Measurements from ENCODE around the gene PDE5A.

GRCh38 chr4:119529788-119530187 is 98.8 kb downstream of the PDE5A start:
- TF ChIP-seq CTCF (IDR thresholded peaks at IDR 0.05), result no peak
- TF ChIP-seq POLR2AphosphoS5 (IDR thresholded peaks at IDR 0.05; ENCODE audit: low read depth, low read length), result no peak
- no peak for TF ChIP-seq REST (IDR thresholded peaks at IDR 0.05; ENCODE audit: insufficient read depth in 1 of 2, low read depth in 2 of 2, low read length in 1 of 2)
- no peak for TF ChIP-seq SIN3A (IDR thresholded peaks at IDR 0.05; ENCODE audit: borderline replicate concordance, insufficient read depth, low read depth, low read length)
